SK-N-SH (cell line): ENCODE results near the gene TMUB1. TPM values are rescaled to one million over a fixed set of nuclear protein-coding genes. Genes with fewer than 3 reads are reported as not detected.

Experiments used
- CTCF ChIA-PET: fragments of 300-600, 350-600 bp; formaldehyde crosslinking; extraction: SDS; loops from one replicate; lab custom pipeline; 2021; lab: Yijun Ruan, JAX
- POLR2A ChIA-PET: fragments of 350-600 bp; sonication (Branson Sonifier 250); formaldehyde crosslinking; extraction: SDS; loops from one replicate; lab custom pipeline; 2020; ENCODE audit warnings: antibody characterized with exemption, inconsistent platforms; lab: Yijun Ruan, JAX
- DNase-seq: peaks from one replicate; pipeline ENCODE4 v3.0.0; 2012
- H2AFZ ChIP-seq: fragments of 200-600 bp; sonication (generic); 2 replicates; pipeline ENCODE4 v1.8.1; 2016; ENCODE audit warnings: antibody characterized with exemption, mild to moderate bottlenecking, low read depth
- H3F3A ChIP-seq: fragments of 200-600 bp; sonication (generic); replicated peaks from 2 replicates; pipeline ENCODE3; 2016; ENCODE audit warnings: antibody characterized with exemption, mild to moderate bottlenecking; ENCODE audit not compliant: insufficient read depth
- H3K27ac ChIP-seq, 2 experiments: fragments of 200-500 bp in 1 of 2; fragments of 200-600 bp in 1 of 2; sonication (Bioruptor generic) in 1 of 2; sonication (generic), shearing (Covaris generic) in 1 of 2; 2 replicates each; pipeline versions ENCODE4 v1.5.1 to v1.6.1; 2014 to 2016; ENCODE audit warnings: low read depth in 2 of 2, inconsistent platforms in 1 of 2, low read length in 1 of 2, mild to moderate bottlenecking in 1 of 2, mixed read lengths in 1 of 2
- H3K27me3 ChIP-seq: fragments of 200-600 bp; sonication (generic), shearing (Covaris generic); 2 replicates; pipeline ENCODE4 v1.6.1; 2016; ENCODE audit warnings: mixed run types; ENCODE audit not compliant: insufficient read depth
- H3K36me3 ChIP-seq, 2 experiments: fragments of 200-500 bp in 1 of 2; fragments of 200-600 bp in 1 of 2; sonication (Bioruptor generic) in 1 of 2; sonication (generic) in 1 of 2; replicated peaks in 1 of 2; 2 replicates each; pipeline versions ENCODE3 to v1.5.1; 2014 to 2016; ENCODE audit warnings: low read length in 1 of 2, mild to moderate bottlenecking in 1 of 2; ENCODE audit not compliant: insufficient read depth in 2 of 2, control insufficient read depth in 1 of 2
- H3K4me1 ChIP-seq, 2 experiments: fragments of 200-500 bp in 1 of 2; fragments of 200-600 bp in 1 of 2; sonication (Bioruptor generic) in 1 of 2; sonication (generic), shearing (Covaris generic) in 1 of 2; 2 replicates each; pipeline versions ENCODE4 v1.5.1 to v1.6.1; 2014 to 2016; ENCODE audit warnings: low read depth in 1 of 2, low read length in 1 of 2, mixed run types in 1 of 2; ENCODE audit not compliant: insufficient read depth in 2 of 2, control insufficient read depth in 1 of 2
- H3K4me2 ChIP-seq: fragments of 200-600 bp; sonication (generic), shearing (Covaris generic); 2 replicates; pipeline ENCODE4 v1.6.1; 2017; ENCODE audit warnings: mixed run types
- H3K4me3 ChIP-seq, 2 experiments: fragments of 200-500 bp in 1 of 2; fragments of 200-600 bp in 1 of 2; sonication (Bioruptor generic) in 1 of 2; sonication (generic), shearing (Covaris generic) in 1 of 2; 2 replicates each; pipeline versions ENCODE4 v1.5.1 to v1.8.1; 2014 to 2016; ENCODE audit warnings: low read depth in 2 of 2, inconsistent platforms in 1 of 2, low read length in 1 of 2, mild to moderate bottlenecking in 1 of 2, mixed read lengths in 1 of 2, moderate library complexity in 1 of 2
- H3K79me2 ChIP-seq: fragments of 200-600 bp; sonication (generic); 2 replicates; pipeline ENCODE4 v1.8.1; 2017; ENCODE audit warnings: mild to moderate bottlenecking; ENCODE audit not compliant: insufficient read depth
- H3K9ac ChIP-seq: fragments of 200-600 bp; sonication (generic); 2 replicates; pipeline ENCODE4 v1.6.1; 2017; ENCODE audit warnings: mixed run types
- H3K9me2 ChIP-seq: fragments of 200-600 bp; sonication (generic); 2 replicates; pipeline ENCODE4 v1.6.1; 2017; ENCODE audit warnings: mixed run types
- H3K9me3 ChIP-seq: fragments of 200-600 bp; sonication (generic); 2 replicates; pipeline ENCODE4 v1.6.1; 2017; ENCODE audit warnings: mixed run types, mild to moderate bottlenecking, moderate library complexity
- H4K20me1 ChIP-seq: fragments of 200-600 bp; sonication (generic); 2 replicates; pipeline ENCODE4 v1.6.1; 2017; ENCODE audit warnings: mild to moderate bottlenecking, mixed run types; ENCODE audit not compliant: insufficient read depth
- FOSL2 ChIP-seq: IDR thresholded peaks from 2 replicates; pipeline ENCODE4 v1.4.0; 2012; ENCODE audit warnings: low read depth, mild to moderate bottlenecking, moderate library complexity, borderline replicate concordance
- GABPA ChIP-seq: IDR thresholded peaks from 2 replicates; pipeline ENCODE4 v1.4.0; 2012; ENCODE audit warnings: low read depth, mild to moderate bottlenecking
- NFIC ChIP-seq: IDR thresholded peaks from 2 replicates; pipeline ENCODE4 v1.4.0; 2012; ENCODE audit warnings: borderline replicate concordance
- NRF1 ChIP-seq: IDR thresholded peaks from 2 replicates; pipeline ENCODE4 v1.6.1; 2012; ENCODE audit warnings: low read depth, mild to moderate bottlenecking, low read length
- RAD21 ChIP-seq: IDR thresholded peaks from 2 replicates; pipeline ENCODE4 v1.6.1; 2012; ENCODE audit warnings: mild to moderate bottlenecking, low read length
- TAF1 ChIP-seq: IDR thresholded peaks from 2 replicates; pipeline ENCODE4 v1.6.1; 2012; ENCODE audit warnings: low read depth, mild to moderate bottlenecking, low read length, moderate library complexity, borderline replicate concordance
- TCF12 ChIP-seq: IDR thresholded peaks from 2 replicates; pipeline ENCODE4 v1.4.0; 2012
- TEAD4 ChIP-seq: IDR thresholded peaks from 2 replicates; pipeline ENCODE4 v1.4.0; 2012; ENCODE audit warnings: mild to moderate bottlenecking, borderline replicate concordance; ENCODE audit not compliant: insufficient read depth
- YY1 ChIP-seq: IDR thresholded peaks from 2 replicates; pipeline ENCODE4 v1.4.0; 2012; ENCODE audit warnings: low read depth, mild to moderate bottlenecking
- WGBS: methylation state at CpG from one replicate; pipeline ENCODE4 v1.1.6; 2017; ENCODE audit warnings: low lambda C conversion rate; 5-methylcytosine and 5-hydroxymethylcytosine counted together
- polyA plus RNA-seq, 3 experiments: library from polyadenylated mRNA; depleted of rRNA; stranded (reverse); fragments of >200 nt; gene quantifications; 2 replicates each; pipeline ENCODE4 v1.2.3, GENCODE V29; 2012
- TF ChIP-seq, protein P1 (sequence below): IDR thresholded peaks from 2 replicates; pipeline ENCODE4 v1.4.0; 2012; ENCODE audit warnings: low read depth, borderline replicate concordance
- TF ChIP-seq, protein P2 (sequence below): fragments of 200-600 bp; sonication (generic); IDR thresholded peaks from 2 replicates; pipeline ENCODE4 v1.6.1; 2017; ENCODE audit warnings: antibody characterized with exemption, mild to moderate bottlenecking, moderate library complexity
- TF ChIP-seq, protein P3 (sequence below): IDR thresholded peaks from 2 replicates; pipeline ENCODE4 v1.4.0; 2012; ENCODE audit warnings: low read depth
- TF ChIP-seq, protein P4 (sequence below): IDR thresholded peaks from 2 replicates; pipeline ENCODE4; 2012
- TF ChIP-seq, protein P5 (sequence below): fragments of 150-350 bp; IDR thresholded peaks from 2 replicates; pipeline ENCODE4 v1.6.1; 2017; ENCODE audit warnings: antibody characterized with exemption, low read length, low read depth, borderline replicate concordance

Gene TMUB1
- polyA plus RNA-seq, 1 of the 3 experiments (the other 2 are of a cell fraction) = 60.6 TPM

DNA sequence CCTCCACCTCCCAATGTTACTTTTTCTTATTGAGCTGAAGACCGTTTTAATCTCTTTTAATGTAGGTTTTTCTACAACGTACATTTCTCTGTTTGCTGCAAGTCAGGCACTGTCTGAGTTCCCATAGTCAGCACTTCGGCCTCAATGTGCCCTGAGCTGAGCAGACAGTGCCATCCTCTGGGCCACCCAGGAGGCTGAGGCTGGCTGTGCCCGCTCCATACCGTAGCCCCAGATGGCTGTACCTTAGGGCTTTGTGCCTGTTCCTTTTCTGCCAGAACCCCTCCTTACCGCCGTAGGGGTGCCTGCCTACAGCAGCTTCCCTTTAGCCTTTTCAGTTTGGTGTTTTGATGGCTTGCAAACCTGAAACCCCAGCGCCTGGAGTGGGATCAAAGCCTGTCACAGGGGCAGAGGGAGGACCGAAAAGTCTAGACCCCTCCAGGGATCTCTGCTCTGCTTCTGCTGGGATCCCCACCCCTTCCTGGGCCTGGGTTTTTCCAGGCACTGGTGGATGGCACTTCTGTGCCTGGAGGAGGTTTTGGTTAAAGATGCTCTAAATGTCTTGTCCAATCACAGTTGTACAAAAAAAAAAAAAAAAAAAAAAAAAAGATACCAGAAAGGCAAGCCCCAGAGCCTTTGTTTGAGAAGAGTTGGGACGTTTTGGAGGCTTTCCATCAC, 12.0 kb upstream of the TMUB1 start:
- peaks cover 100% of the 10 kb centered on the region for H3K79me2 ChIP-seq
- WGBS = 87% methylated on average over 10 of the region's 10 CpGs
- POLR2A ChIA-PET = no interaction called here
- no peak for DNase-seq
- H3K4me1 ChIP-seq = peaks cover 0 to 3% of the 10 kb centered on the region in 2 experiments; a peak in 1 of 4 replicates
- no peaks in the 10 kb centered on the region for H3K27me3 ChIP-seq
- no peaks in the 10 kb centered on the region for H3K9me3 ChIP-seq
- H3K4me3 ChIP-seq = no peak overlapping the region
- H3K9me2 ChIP-seq = no peaks in the 10 kb centered on the region
- H3K4me2 ChIP-seq = no peak overlapping the region
- peaks cover 3 to 8% of the 10 kb centered on the region in 2 experiments for H3K36me3 ChIP-seq
- no peak overlapping the region for H3K9ac ChIP-seq
- H3K27ac ChIP-seq = no peak overlapping the region; a peak in 1 of 4 replicates
- no peak for TF ChIP-seq TAF1
- TF ChIP-seq NRF1 = no peak
- TF ChIP-seq, protein P1, sequence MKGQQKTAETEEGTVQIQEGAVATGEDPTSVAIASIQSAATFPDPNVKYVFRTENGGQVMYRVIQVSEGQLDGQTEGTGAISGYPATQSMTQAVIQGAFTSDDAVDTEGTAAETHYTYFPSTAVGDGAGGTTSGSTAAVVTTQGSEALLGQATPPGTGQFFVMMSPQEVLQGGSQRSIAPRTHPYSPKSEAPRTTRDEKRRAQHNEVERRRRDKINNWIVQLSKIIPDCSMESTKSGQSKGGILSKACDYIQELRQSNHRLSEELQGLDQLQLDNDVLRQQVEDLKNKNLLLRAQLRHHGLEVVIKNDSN = no peak
- TF ChIP-seq RAD21 = peak; percentile 47
- no peak overlapping the region for H2AFZ ChIP-seq
- peaks cover 15% of the 10 kb centered on the region for H3F3A ChIP-seq
- H4K20me1 ChIP-seq = peaks cover 95% of the 10 kb centered on the region
- CTCF ChIA-PET = interaction anchor here (0.8 to 21.3 kb wide), 7 partner anchors 12 to 77 kb away, joined by 3 to 474 read pairs (median 4); partner anchors contain the start of gene TMUB1

DNA sequence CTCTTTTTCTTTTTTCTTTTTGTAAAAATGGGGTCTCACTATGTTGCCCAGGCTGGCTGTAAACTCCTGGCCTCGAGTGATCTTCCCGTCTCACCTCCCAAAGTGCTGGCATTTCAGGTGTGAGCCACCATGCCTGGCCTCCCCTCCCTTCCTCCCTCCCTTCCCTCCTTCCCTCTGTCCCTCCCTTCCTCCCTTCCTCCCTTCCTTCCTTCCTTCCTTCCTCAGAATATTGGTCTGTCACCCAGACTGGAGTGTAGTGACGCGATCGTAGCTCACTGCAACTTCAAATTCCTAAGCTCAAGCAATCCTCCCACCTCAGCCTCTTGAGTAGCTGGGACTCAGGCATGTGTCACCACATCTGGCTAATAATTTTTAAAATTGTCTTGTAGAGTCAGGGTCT, 11.4 kb upstream of the TMUB1 start:
- Histone ChIP-seq H3K79me2 (peaks cover 100% of the 10 kb centered on the region), H3K4me1 (peaks cover 0 to 5% of the 10 kb centered on the region in 2 experiments; a peak in 1 of 4 replicates), H3K9me2 (no peaks in the 10 kb centered on the region), H3K27ac (no peak overlapping the region), H3K4me3 (no peak overlapping the region), H3K36me3 (peaks cover 3 to 8% of the 10 kb centered on the region in 2 experiments), H3F3A (peaks cover 15% of the 10 kb centered on the region), H3K9me3 (no peaks in the 10 kb centered on the region), H3K9ac (no peak overlapping the region), H4K20me1 (peaks cover 95% of the 10 kb centered on the region), H3K27me3 (no peaks in the 10 kb centered on the region), H3K4me2 (no peak overlapping the region), H2AFZ (no peak overlapping the region)
- no peak for DNase-seq
- WGBS = 90% methylated on average over 5 of the region's 5 CpGs
- POLR2A ChIA-PET = no interaction called here
- CTCF ChIA-PET = interaction anchor here (0.8 to 21.3 kb wide), 6 partner anchors 14 to 77 kb away, joined by 3 to 474 read pairs (median 4); no protein-coding TSS in a partner anchor
- TF ChIP-seq TEAD4 (no peak), GABPA (no peak), FOSL2 (no peak), NFIC (no peak), TCF12 (no peak), YY1 (no peak)
- TF ChIP-seq, protein P2, sequence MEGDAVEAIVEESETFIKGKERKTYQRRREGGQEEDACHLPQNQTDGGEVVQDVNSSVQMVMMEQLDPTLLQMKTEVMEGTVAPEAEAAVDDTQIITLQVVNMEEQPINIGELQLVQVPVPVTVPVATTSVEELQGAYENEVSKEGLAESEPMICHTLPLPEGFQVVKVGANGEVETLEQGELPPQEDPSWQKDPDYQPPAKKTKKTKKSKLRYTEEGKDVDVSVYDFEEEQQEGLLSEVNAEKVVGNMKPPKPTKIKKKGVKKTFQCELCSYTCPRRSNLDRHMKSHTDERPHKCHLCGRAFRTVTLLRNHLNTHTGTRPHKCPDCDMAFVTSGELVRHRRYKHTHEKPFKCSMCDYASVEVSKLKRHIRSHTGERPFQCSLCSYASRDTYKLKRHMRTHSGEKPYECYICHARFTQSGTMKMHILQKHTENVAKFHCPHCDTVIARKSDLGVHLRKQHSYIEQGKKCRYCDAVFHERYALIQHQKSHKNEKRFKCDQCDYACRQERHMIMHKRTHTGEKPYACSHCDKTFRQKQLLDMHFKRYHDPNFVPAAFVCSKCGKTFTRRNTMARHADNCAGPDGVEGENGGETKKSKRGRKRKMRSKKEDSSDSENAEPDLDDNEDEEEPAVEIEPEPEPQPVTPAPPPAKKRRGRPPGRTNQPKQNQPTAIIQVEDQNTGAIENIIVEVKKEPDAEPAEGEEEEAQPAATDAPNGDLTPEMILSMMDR = no peak
- TF ChIP-seq, protein P3, sequence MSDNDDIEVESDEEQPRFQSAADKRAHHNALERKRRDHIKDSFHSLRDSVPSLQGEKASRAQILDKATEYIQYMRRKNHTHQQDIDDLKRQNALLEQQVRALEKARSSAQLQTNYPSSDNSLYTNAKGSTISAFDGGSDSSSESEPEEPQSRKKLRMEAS = no peak
- TF ChIP-seq, protein P4, sequence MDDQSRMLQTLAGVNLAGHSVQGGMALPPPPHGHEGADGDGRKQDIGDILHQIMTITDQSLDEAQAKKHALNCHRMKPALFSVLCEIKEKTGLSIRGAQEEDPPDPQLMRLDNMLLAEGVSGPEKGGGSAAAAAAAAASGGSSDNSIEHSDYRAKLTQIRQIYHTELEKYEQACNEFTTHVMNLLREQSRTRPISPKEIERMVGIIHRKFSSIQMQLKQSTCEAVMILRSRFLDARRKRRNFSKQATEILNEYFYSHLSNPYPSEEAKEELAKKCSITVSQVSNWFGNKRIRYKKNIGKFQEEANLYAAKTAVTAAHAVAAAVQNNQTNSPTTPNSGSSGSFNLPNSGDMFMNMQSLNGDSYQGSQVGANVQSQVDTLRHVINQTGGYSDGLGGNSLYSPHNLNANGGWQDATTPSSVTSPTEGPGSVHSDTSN = no peak
- TF ChIP-seq, protein P5, sequence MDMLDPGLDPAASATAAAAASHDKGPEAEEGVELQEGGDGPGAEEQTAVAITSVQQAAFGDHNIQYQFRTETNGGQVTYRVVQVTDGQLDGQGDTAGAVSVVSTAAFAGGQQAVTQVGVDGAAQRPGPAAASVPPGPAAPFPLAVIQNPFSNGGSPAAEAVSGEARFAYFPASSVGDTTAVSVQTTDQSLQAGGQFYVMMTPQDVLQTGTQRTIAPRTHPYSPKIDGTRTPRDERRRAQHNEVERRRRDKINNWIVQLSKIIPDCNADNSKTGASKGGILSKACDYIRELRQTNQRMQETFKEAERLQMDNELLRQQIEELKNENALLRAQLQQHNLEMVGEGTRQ = no peak
